H1 (cell line): ENCODE results near the gene CGN. TPM values are rescaled to one million over a fixed set of nuclear protein-coding genes. Genes with fewer than 3 reads are reported as not detected.

Experiments
- CTCF ChIA-PET: fragments of 300-600 bp; sonication (Branson Sonifier 250); formaldehyde crosslinking; loops from one replicate; lab custom pipeline; 2021; ENCODE audit not compliant: partially characterized antibody; lab: Charles Lee
- POLR2A ChIA-PET: fragments of 300-600 bp; sonication (Branson Sonifier 250); formaldehyde crosslinking; loops from one replicate; lab custom pipeline; 2021; ENCODE audit warnings: inconsistent platforms; ENCODE audit not compliant: partially characterized antibody; lab: Charles Lee
- DNase-seq, 2 experiments: peaks; one replicate each; pipeline versions ENCODE4 v3.0.0 to v3.0.0-alpha.2; 2010 to 2022; ENCODE audit warnings: low spot score in 2 of 2, low read depth in 1 of 2, mixed read lengths in 1 of 2
- FAIRE-seq: peaks from 2 replicates; lab custom pipeline; 2011; peaks lifted over from hg19 to GRCh38; lab: Jason Lieb, UNC
- H2AFZ ChIP-seq: 2 replicates; pipeline ENCODE4 v1.8.1; 2012; ENCODE audit warnings: low read length, inconsistent platforms
- H2AK5ac ChIP-seq: 2 replicates; pipeline ENCODE4 v1.6.1; 2013; ENCODE audit warnings: low read depth, low read length
- H2BK120ac ChIP-seq: replicated peaks from 2 replicates; pipeline ENCODE3; 2013; ENCODE audit warnings: low read depth, low read length, inconsistent platforms
- H2BK12ac ChIP-seq: 2 replicates; pipeline ENCODE4 v1.6.1; 2013; ENCODE audit warnings: low read depth, low read length
- H2BK15ac ChIP-seq: 2 replicates; pipeline ENCODE4 v1.6.1; 2013; ENCODE audit warnings: low read length
- H2BK20ac ChIP-seq: 2 replicates; pipeline ENCODE4 v1.6.1; 2013; ENCODE audit warnings: low read length
- H2BK5ac ChIP-seq: 2 replicates; pipeline ENCODE4 v1.6.1; 2013; ENCODE audit warnings: low read depth, low read length
- H3K14ac ChIP-seq: 2 replicates; pipeline ENCODE4 v1.6.1; 2013; ENCODE audit warnings: inconsistent platforms; ENCODE audit not compliant: insufficient read length
- H3K18ac ChIP-seq: 2 replicates; pipeline ENCODE4 v1.6.1; 2013; ENCODE audit warnings: low read length; ENCODE audit errors: extremely low read depth
- H3K23ac ChIP-seq: 2 replicates; pipeline ENCODE4 v1.6.1; 2013; ENCODE audit warnings: inconsistent platforms; ENCODE audit not compliant: insufficient read length
- H3K23me2 ChIP-seq: 2 replicates; pipeline ENCODE4 v1.6.1; 2013; ENCODE audit warnings: low read depth, low read length
- H3K27ac ChIP-seq: 2 replicates; pipeline ENCODE4 v1.6.1; 2011; ENCODE audit warnings: low read depth, low read length, inconsistent platforms
- H3K27me3 ChIP-seq, 4 experiments: replicated peaks in 1 of 4; 1 replicate in 1 of 4; 2 replicates in 3 of 4; pipeline versions ENCODE4 v1.6.1 to v1.8.1; 2011 to 2013; ENCODE audit warnings: low read length in 3 of 4, mild to moderate bottlenecking in 3 of 4, inconsistent platforms in 2 of 4, mixed read lengths in 2 of 4, moderate library complexity in 1 of 4; ENCODE audit not compliant: control insufficient read depth in 3 of 4, insufficient read depth in 3 of 4; ENCODE audit errors: extremely low read depth in 1 of 4
- H3K36me3 ChIP-seq, 4 experiments: 2 replicates each; pipeline versions ENCODE4 v1.6.1 to v1.8.1; 2011 to 2013; ENCODE audit warnings: mild to moderate bottlenecking in 4 of 4, low read length in 3 of 4, moderate library complexity in 2 of 4, control low read depth in 1 of 4, inconsistent platforms in 1 of 4; ENCODE audit not compliant: insufficient read depth in 4 of 4, control insufficient read depth in 2 of 4
- H3K4ac ChIP-seq: replicated peaks from 2 replicates; pipeline ENCODE3; 2013; ENCODE audit warnings: low read length, low read depth, mixed read lengths, inconsistent platforms; ENCODE audit not compliant: insufficient read length
- H3K4me1 ChIP-seq, 4 experiments: replicated peaks in 1 of 4; 1 replicate in 1 of 4; 2 replicates in 3 of 4; pipeline versions ENCODE4 v1.6.1 to v1.8.1; 2011 to 2013; ENCODE audit warnings: low read length in 3 of 4, inconsistent platforms in 2 of 4, mixed read lengths in 1 of 4; ENCODE audit not compliant: insufficient read depth in 4 of 4, control insufficient read depth in 3 of 4
- H3K4me2 ChIP-seq, 2 experiments: 2 replicates each; pipeline versions ENCODE4 v1.6.1 to v1.8.1; 2011 to 2013; ENCODE audit warnings: low read depth in 2 of 2, low read length in 2 of 2, control low read depth in 1 of 2, inconsistent platforms in 1 of 2, mild to moderate bottlenecking in 1 of 2; ENCODE audit not compliant: insufficient read depth in 1 of 2
- H3K4me3 ChIP-seq, 4 experiments: fragments of 200-600, 300-600 bp in 1 of 4; sonication (generic), shearing (Covaris generic), sonication (Bioruptor Twin) in 1 of 4; 2 replicates each; pipeline versions ENCODE4 v1.5.1 to v1.8.1; 2011 to 2016; ENCODE audit warnings: low read length in 4 of 4, low read depth in 3 of 4, control low read depth in 2 of 4, inconsistent platforms in 2 of 4, mild to moderate bottlenecking in 2 of 4, mixed read lengths in 1 of 4, moderate library complexity in 1 of 4; ENCODE audit not compliant: insufficient read depth in 2 of 4; ENCODE audit errors: extremely low read depth in 1 of 4
- H3K56ac ChIP-seq: replicated peaks from 2 replicates; pipeline ENCODE3; 2013; ENCODE audit warnings: low read depth, mild to moderate bottlenecking, mixed read lengths, low read length, inconsistent platforms; ENCODE audit not compliant: insufficient read length
- H3K79me1 ChIP-seq: 2 replicates; pipeline ENCODE4 v1.6.1; 2013; ENCODE audit warnings: low read depth, low read length, control low read depth
- H3K79me2 ChIP-seq, 2 experiments: 2 replicates each; pipeline versions ENCODE4 v1.6.1 to v1.8.1; 2012 to 2013; ENCODE audit warnings: low read length in 2 of 2, mild to moderate bottlenecking in 2 of 2, inconsistent platforms in 1 of 2; ENCODE audit not compliant: insufficient read depth in 2 of 2, control insufficient read depth in 1 of 2
- H3K9ac ChIP-seq, 4 experiments: replicated peaks in 1 of 4; 1 replicate in 1 of 4; 2 replicates in 3 of 4; pipeline versions ENCODE4 v1.6.1 to v1.8.1; 2011 to 2013; ENCODE audit warnings: low read depth in 3 of 4, low read length in 3 of 4, control low read depth in 2 of 4, mild to moderate bottlenecking in 2 of 4, moderate library complexity in 2 of 4, inconsistent platforms in 1 of 4; ENCODE audit errors: extremely low read depth in 1 of 4
- H3K9me3 ChIP-seq, 2 experiments: 2 replicates each; pipeline versions ENCODE4 v1.6.1 to v1.8.1; 2012 to 2013; ENCODE audit warnings: mild to moderate bottlenecking in 2 of 2, moderate library complexity in 2 of 2, control low read depth in 1 of 2, inconsistent platforms in 1 of 2, low read depth in 1 of 2, low read length in 1 of 2, mixed read lengths in 1 of 2; ENCODE audit not compliant: insufficient read depth in 2 of 2
- H4K20me1 ChIP-seq, 2 experiments: replicated peaks in 1 of 2; 2 replicates each; pipeline versions ENCODE3 to v1.8.1; 2011 to 2013; ENCODE audit warnings: inconsistent platforms in 2 of 2, low read length in 2 of 2, mild to moderate bottlenecking in 1 of 2; ENCODE audit not compliant: insufficient read depth in 2 of 2, control insufficient read depth in 1 of 2
- H4K5ac ChIP-seq: 2 replicates; pipeline ENCODE4 v1.6.1; 2013; ENCODE audit warnings: low read length, low read depth, mixed read lengths, inconsistent platforms; ENCODE audit not compliant: insufficient read length
- H4K8ac ChIP-seq: 2 replicates; pipeline ENCODE4 v1.8.0; 2013; ENCODE audit warnings: mild to moderate bottlenecking, moderate library complexity, low read length, inconsistent platforms; ENCODE audit not compliant: insufficient read depth; ENCODE audit errors: extremely low read depth
- H4K91ac ChIP-seq: replicated peaks from 2 replicates; pipeline ENCODE3; 2013; ENCODE audit warnings: low read length, mixed read lengths, inconsistent platforms; ENCODE audit not compliant: insufficient read length
- ASH2L ChIP-seq: fragments of 200-600, 300-600 bp; sonication (generic); IDR thresholded peaks from one replicate; pipeline ENCODE4 v1.7.1; 2017; ENCODE audit warnings: low read length
- CHD2 ChIP-seq: IDR thresholded peaks from 2 replicates; pipeline ENCODE4 v1.6.1; 2012; ENCODE audit warnings: low read length, improper control_type of control experiment
- JUND ChIP-seq: IDR thresholded peaks from 2 replicates; pipeline ENCODE4 v1.6.1; 2011; ENCODE audit warnings: mild to moderate bottlenecking, improper control_type of control experiment, low read length
- TEAD4 ChIP-seq: IDR thresholded peaks from 2 replicates; pipeline ENCODE4 v1.6.1; 2012; ENCODE audit warnings: low read depth, low read length, inconsistent platforms, mixed read lengths
- WGBS, 2 experiments: shearing (Covaris generic) in 1 of 2; methylation state at CpG; one replicate each; pipeline versions ENCODE4 v1.1.6 to v1.1.7; 2013 to 2015; ENCODE audit warnings: low lambda C conversion rate in 2 of 2, mixed read lengths in 2 of 2, inconsistent platforms in 1 of 2, low coverage in 1 of 2, missing lambda C conversion rate in 1 of 2; ENCODE audit not compliant: insufficient replicate concordance in 2 of 2, insufficient coverage in 1 of 2, insufficient read length in 1 of 2; ENCODE audit errors: extremely low coverage in 1 of 2, missing lambda C conversion rate in 1 of 2; 5-methylcytosine and 5-hydroxymethylcytosine counted together
- polyA plus RNA-seq, 7 experiments: library from polyadenylated mRNA; depleted of rRNA in 3 of 7; stranded (reverse) in 5 of 7; unstranded in 2 of 7; fragments of >200 nt in 5 of 7; fragments of 200-250 nt in 2 of 7; gene quantifications; 1 replicate in 5 of 7; 2 replicates in 1 of 7; 4 replicates in 1 of 7; pipeline versions ENCODE4 v1.2.1 to v1.2.3, GENCODE V29; 2011 to 2013; ENCODE audit warnings: missing spikeins in 2 of 7, mixed read lengths in 2 of 7
- total RNA-seq: library from RNA; stranded (reverse); fragmentation: NEBNext Ultra II Directional; extraction: Animal tissue kit (Norgen Biotek cat#: 25700); gene quantifications from 2 replicates; pipeline ENCODE4 v1.2.1, GENCODE V29; 2021

The CGN gene
- total and polyA plus RNA-seq, 2 of the 8 experiments (the other 6 are each of a cell fraction or from before 2014, with no cell fraction given) = 15.9 to 52.7 TPM

DNA sequence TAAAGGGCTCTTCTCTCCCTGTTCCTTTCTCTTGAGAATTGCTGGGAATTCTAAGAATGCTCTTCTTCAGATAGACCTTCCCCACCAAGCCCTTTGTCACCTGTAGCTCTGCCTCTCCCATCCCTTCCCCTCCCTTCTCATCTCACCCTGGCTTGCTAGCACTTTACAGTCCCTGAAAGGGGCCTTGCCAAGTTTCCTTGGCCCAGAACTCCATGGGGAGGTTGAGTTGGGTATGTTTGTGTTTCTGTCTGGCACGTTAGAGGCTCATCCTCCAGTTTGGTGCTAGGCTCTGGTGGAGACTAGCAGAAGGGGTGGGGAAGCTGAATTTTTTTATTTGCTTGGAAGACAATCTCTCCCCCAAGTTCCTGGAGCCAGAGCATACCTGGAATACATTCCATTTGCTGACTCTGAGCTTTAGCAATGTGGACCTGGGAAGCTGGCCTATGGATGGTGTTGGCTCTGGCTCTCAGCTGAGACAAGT lies 4.9 kb downstream of the CGN start:
- Histone ChIP-seq H2BK5ac (peak overlapping the region; percentile 72), H4K8ac (no peak overlapping the region), H4K5ac (no peak overlapping the region), H3K4me2 (peak overlapping the region; percentile 47 to 55), H2BK12ac (peak overlapping the region; percentile 55; the same call in 1 of the 2 replicates), H3K23me2 (peaks cover 18% of the 10 kb centered on the region), H3K9me3 (no peaks in the 10 kb centered on the region), H3K27me3 (0 out of 7 replicates have a peak, but pooled peaks cover 0 to 3% (median 0%) of the 10 kb centered on the region in 4 experiments), H3K9ac (0 out of 7 replicates have a peak overlapping the region, but pooled peaks of 1 of the 4 experiments have one; percentile 26), H2BK15ac (no peak overlapping the region), H3K79me2 (peaks cover 0 to 47% of the 10 kb centered on the region in 2 experiments; a peak in 2 of 4 replicates), H3K36me3 (peaks cover 13 to 24% (median 23%) of the 10 kb centered on the region in 4 experiments; a peak in 7 of 8 replicates), H3K27ac (peak overlapping the region; percentile 24; the same call in 1 of the 2 replicates), H3K56ac (no peak overlapping the region), H3K4ac (no peak overlapping the region), H2AFZ (no peak overlapping the region), H2BK120ac (no peak overlapping the region), H3K79me1 (peaks cover 14% of the 10 kb centered on the region), H2AK5ac (peak overlapping the region; percentile 3; the same call in 1 of the 2 replicates), H4K91ac (no peak overlapping the region), H4K20me1 (peaks cover 0 to 7% of the 10 kb centered on the region in 2 experiments), H3K4me3 (no peak overlapping the region; a peak in 1 of 8 replicates), H2BK20ac (no peak overlapping the region), H3K18ac (no peak overlapping the region; the same call in 1 of the 2 replicates), H3K14ac (no peak overlapping the region), H3K23ac (no peak overlapping the region), H3K4me1 (peaks cover 18 to 32% (median 21%) of the 10 kb centered on the region in 4 experiments)
- POLR2A ChIA-PET = interaction anchor here (1.1 to 17.1 kb wide), 5 partner anchors 9 to 58 kb away, joined by 3 to 283 read pairs (median 5); partner anchors contain the start of gene TUFT1
- CTCF ChIA-PET = interaction anchor here (0.7 kb wide), 2 partner anchors 27 to 102 kb away, joined by 3 read pairs; no protein-coding TSS in a partner anchor
- FAIRE-seq (peak; percentile 45), DNase-seq (no peak)
- TF ChIP-seq JUND = peak; percentile 32; the same call in 1 of the 2 replicates
- peak; percentile 56 for TF ChIP-seq ASH2L
- no peak for TF ChIP-seq CHD2
- peak; percentile 74 for TF ChIP-seq TEAD4
- WGBS, 2 experiments = 68% methylated on average over 1 of the region's 1 CpG; no CpG with 5 or more reads in 1 of the 2 experiments
